Cerebellar cortex (tissue), 1 donor: ENCODE data around the gene VAT1L.

Experiments
- DNase-seq: peaks from one replicate; pipeline ENCODE4 v3.0.0-alpha.2; 2015; ENCODE audit warnings: low spot score

VAT1L gene

DNA sequence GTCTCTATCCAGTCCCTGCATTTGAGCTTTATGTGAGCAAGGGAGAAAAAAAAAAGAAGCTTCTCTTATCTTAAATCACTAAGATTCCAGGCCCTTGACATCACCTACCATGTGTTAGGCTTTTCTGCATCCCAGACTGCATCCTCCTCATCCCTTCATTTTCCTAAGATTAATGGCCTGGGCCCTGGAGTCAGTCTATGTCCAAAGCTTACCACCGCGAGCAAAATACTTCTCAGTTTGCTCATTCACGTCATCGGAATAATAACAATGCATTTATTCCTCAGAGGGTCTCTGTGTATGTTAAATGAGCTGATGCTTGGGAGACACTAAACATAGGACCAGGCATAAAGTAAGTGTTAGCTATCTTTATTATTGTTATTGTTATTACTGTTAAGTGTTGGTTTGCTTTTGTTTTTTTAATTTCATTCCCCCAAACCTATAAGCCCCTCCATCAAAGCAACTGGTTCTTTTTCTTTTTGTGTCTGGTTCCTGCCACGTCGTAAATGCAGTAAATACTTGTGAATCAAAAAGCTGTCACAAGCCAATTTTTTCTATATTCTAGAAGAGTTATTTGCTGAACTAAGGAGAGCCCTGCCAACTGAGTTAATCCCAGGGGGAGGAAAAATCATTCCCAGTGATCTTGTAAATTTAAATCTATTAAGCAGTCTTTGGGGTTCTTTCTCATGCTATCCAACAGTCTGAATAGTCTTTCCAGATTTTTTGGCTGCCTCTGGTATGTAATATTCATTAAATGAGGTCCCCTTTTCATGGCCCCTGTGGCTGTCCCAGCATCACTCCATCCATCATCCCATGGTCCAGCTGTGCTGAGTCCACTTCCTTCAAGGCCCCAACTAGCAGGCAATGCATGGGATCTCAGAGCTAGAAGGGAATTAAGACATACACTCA, 46.5 kb downstream of the VAT1L start:
- no peak for DNase-seq

GRCh38 chr16:77836801-77837200, 48.4 kb downstream of the VAT1L start:
- no peak for DNase-seq

- no peak for DNase-seq
These were observed 50.4 kb downstream of the VAT1L start for GRCh38 chr16:77838597-77839255.

DNA sequence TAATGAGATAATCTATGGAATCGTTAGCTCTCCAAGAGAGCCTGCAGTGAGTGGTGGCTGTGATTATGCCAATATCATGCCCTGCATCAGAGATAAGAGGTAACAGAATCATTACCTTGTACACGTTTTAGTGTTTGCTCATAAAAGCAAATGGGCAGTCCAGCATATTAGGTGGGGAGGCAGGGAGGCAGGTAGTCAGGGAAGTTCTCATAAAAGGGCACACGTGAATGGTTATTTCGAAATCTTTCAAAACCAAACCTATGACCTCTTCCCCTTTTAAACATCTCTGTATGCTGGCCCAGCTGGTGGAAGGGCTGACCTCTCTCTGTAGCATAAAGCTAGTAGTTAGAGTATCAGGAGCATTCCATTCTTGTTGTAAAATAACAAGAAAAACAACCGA, 51.7 kb downstream of the VAT1L start:
- no peak for DNase-seq

GRCh38 chr16:77840673-77841501, 52.5 kb downstream of the VAT1L start:
- DNase-seq: no peak

DNA sequence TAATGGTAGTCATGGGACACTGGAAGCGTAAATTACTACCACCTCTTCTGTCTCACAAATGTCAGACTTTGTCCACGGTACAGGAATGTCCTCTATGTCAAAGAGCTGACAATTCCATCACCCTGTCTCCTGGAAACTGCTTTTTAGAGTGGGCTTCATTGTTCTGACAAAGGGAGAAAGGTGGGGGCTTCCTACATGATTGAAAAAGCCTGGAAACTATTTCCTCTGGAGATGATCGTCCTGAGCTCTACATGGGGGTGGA, 53.1 kb downstream of the VAT1L start:
- DNase-seq: no peak

DNA sequence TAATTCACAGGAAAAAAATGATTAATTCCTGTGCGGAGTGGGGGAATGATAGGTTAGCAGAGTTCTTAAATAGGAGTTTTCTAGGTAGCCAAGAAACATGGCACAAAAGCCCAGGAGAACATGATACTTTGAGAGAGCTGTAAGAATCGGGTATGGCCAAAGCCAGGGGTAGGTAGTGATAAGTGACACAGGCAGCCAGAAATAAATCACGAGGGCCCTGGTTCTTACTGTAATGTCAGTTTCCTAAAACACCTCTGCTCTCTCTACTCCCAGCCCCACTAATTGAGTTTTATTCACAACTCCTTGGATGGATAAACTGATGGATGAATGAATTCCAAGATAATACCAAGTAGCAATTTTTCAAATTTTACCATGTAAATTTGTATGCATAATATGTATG, 54.1 kb downstream of the VAT1L start:
- DNase-seq: no peak

- DNase-seq: no peak
These were observed 55.0 kb downstream of the VAT1L start for GRCh38 chr16:77843405-77843804.

DNA sequence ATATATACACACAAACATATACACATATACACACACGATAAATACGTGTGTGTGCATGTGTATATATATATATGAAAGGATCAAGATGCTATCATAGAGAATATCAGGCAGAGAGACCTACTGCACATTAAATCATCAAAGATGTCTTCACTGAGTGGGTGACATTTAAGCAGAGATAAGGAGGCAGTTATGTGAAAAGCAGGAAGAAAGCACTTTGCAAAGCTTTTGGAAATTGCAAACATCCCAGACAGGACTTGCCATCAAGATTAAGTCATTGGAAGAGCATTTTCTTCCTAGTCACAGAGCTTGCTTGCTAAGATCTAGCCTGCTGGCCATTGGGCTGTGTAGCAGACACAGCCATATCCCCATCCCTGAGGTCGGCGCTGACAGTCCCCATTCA, 56.4 kb downstream of the VAT1L start:
- no peak for DNase-seq

DNA sequence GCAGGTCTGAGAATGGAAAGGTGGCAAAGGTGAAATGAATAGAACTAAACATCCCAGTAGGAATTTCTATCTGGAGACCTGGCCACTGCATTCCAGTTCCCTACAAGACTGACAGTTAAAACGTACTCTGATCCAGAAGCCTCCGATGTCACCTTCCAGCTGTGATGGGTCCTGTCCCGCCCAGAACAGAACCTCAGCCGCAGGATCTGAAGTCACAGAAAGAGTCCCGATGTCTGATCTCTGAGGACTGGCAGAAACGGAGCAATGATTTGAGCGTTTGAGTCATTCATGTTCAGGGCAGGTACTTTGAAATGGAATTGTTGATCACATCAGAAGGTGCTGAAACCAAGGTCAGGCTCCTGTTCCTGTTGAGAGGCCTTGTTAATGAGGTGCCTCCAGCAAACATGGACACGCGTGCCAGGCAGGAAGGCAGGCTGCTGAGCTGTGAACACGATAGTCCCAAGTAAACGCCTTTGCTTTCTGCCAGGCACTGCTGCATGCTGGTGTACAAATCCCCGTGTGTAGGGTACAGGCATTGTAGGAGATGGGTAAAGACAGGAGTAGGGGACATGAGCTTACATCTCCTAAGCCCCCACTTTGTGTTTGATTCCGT, 61.4 kb downstream of the VAT1L start:
- DNase-seq: no peak

DNA sequence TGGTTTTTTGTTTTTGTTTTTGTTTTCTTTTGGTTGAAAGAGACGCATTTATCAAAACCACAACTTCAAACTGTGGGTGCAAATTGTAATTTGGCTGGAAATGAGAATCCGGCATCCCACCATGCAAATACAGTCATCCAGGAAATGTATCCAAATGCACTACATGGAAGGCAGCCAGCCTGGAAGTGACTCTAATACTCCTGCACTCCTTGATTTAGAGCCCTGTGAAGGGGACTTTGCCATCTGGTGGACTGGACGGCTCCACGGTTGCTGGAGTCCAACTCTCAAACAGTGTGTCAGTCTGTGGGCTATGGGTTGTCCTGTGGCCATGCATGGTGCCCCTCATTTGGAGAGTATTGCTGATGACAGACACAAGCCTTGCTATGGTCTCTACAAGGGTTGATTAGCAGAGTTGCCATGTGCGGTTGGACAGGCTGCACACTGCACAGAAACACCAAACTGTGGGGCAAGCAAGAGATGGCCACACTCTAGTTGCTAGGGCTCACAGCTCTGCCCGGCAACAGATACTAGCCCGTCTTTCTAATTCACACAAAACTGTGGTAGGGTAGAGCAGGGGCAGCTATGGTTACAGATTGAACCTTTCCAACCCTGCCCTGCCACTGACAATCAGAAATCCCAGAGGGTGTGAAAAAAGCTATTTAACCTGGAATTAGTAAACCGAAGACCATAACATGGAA, 62.4 kb downstream of the VAT1L start:
- DNase-seq: peak; percentile 63

GRCh38 chr16:77853161-77853560, 64.8 kb downstream of the VAT1L start:
- DNase-seq: no peak

- no peak for DNase-seq
These were observed 68.2 kb downstream of the VAT1L start for GRCh38 chr16:77856438-77857160.

- no peak for DNase-seq
These were observed 69.7 kb downstream of the VAT1L start for GRCh38 chr16:77858060-77858459.

DNA sequence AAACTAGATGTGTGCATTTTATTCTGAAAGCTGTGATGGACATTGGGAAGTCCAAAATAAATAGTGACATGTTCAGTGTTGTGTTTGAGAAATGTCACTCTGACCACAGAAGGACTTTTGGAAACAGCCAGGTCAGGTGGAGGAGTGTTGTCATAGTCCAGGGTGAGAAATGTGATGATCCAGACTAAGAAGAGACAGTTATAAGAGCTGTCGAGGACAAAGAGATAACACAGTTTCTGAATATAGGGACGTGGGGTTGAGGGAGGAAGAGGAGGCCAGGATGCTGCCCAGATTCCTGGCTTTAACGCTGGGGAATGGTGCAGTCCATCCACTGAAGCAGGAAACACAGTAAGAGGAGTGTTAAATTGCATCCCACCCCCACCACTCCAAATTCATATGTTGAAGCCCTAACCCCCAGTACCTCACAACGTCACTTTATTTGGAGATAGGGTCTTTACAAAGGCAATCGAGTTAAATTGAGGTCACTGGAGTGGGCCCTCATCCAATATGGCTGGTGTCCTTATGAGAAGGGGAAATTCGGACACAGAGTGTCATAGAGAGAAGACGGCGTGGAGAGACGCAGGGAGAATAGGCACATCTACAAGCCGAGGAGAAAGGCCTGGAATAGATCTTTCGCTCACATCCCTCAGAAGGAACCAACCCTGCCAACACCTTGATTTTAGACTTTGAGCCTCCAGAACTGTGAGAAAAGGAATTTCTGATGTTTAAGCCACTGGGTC, 71.3 kb downstream of the VAT1L start:
- DNase-seq: no peak

DNA sequence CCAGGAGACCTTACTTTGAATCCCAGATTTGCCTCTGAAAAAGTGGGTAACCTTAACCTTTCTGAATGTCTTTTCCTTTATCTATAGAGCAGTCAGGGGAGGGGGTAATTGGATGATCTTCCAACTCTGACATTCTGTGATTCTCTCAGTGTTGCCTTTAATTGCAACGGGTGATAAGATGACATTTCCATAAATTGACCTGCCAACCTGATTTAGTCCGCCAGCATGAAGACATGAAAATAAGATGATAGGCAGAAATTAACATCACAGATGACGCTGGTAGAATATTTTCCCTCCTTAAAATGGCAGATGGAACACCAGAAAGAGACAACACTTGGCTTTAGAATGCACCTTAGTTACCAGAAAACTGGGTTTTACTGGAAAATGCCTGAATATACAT, 72.6 kb downstream of the VAT1L start:
- no peak for DNase-seq

DNA sequence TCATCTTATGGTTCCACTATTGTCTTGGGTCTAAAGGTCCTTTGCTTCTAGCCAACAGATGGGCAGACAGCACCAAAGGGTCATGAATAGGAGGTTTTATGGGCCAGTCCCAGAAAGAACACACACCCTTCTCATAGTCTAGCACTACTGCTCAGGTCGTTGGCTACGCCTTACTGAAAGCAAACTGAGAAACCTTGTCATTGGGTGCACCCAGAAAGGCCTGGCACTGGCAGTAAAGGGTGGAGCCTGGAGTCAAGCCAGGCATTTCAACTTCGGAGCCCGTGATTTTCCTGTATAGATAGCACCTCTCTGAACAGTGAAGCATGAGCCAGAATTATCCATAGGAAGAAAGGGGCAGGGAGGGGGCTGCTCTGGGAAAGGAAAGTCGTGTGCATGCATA, 74.9 kb downstream of the VAT1L start:
- DNase-seq: no peak

- DNase-seq: no peak
These were observed 78.4 kb downstream of the VAT1L start for GRCh38 chr16:77866752-77867151.

DNA sequence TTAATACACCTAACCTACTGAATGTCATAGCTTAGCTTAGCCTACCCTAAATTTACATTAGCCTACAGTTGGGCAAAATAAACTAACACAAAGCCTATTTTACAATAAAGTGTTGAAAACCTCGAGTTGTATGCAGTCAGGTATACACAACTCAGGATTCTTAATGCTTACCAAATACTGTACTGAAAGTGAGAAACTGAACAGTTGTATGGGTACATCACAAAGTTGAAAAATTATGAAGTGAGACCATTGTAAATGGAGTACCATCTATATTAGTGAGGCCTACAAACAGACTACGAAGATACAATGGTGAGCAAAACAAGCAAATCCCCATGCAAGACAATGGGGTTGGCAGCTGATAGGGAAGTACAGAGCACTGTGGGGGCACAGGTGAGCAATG, 79.7 kb downstream of the VAT1L start:
- DNase-seq: no peak

DNA sequence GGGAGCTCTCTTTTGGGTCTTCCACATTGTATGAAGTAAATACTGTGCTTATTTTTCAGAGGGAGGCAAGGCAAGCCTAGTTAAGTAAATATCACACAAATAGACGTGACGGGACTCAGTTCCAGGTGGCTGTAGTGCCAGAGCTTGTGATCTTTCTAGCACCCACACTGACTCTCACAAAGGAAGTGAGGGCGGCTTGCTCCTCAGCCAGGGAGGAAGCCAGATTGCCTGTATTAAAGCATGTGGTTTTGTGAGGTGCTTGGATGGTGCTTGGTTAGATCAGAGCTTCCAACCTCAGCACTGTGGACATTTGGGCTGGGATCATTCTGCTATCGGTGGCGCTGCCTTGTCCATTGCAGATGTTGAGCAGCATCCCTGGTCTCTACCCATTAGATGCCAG, 80.1 kb downstream of the VAT1L start:
- no peak for DNase-seq
